OCI-LY1 (cell line): Measurements from ENCODE around the gene EVI2A.

Source experiments
- H2AFZ ChIP-seq: fragments of 200-600 bp; sonication (generic), shearing (Covaris generic); 2 replicates; pipeline ENCODE4 v1.6.0; 2014; ENCODE audit warnings: antibody characterized with exemption, mild to moderate bottlenecking, low read length
- H3F3A ChIP-seq: fragments of 200-600 bp; sonication (generic), shearing (Covaris generic); 2 replicates; pipeline ENCODE4 v1.6.0; 2014; ENCODE audit warnings: mild to moderate bottlenecking, antibody characterized with exemption, low read length, moderate library complexity; ENCODE audit not compliant: insufficient read depth
- H3K27ac ChIP-seq: fragments of 200-600 bp; sonication (generic); 2 replicates; pipeline ENCODE4 v1.5.1; 2014; ENCODE audit warnings: low read length, mixed run types, mild to moderate bottlenecking, low read depth; ENCODE audit not compliant: poor library complexity, severe bottlenecking
- H3K27me3 ChIP-seq: fragments of 200-600 bp; sonication (generic); 2 replicates; pipeline ENCODE4 v1.6.0; 2014; ENCODE audit warnings: antibody characterized with exemption, mild to moderate bottlenecking, low read length, moderate library complexity; ENCODE audit not compliant: insufficient read depth
- H3K36me3 ChIP-seq: fragments of 200-600 bp; sonication (generic); 2 replicates; pipeline ENCODE4 v1.6.1; 2014; ENCODE audit warnings: mild to moderate bottlenecking, antibody characterized with exemption, low read length, moderate library complexity, mixed read lengths; ENCODE audit not compliant: insufficient read depth
- H3K4me1 ChIP-seq: fragments of 200-600 bp; sonication (generic); 2 replicates; pipeline ENCODE4 v1.5.1; 2014; ENCODE audit warnings: mild to moderate bottlenecking, low read length, moderate library complexity; ENCODE audit not compliant: insufficient read depth, severe bottlenecking
- H3K4me2 ChIP-seq: fragments of 200-600 bp; sonication (generic), shearing (Covaris generic); 2 replicates; pipeline ENCODE4 v1.6.1; 2014; ENCODE audit warnings: low read length
- H3K4me3 ChIP-seq: fragments of 200-600 bp; sonication (generic); 2 replicates; pipeline ENCODE4 v1.5.1; 2014; ENCODE audit warnings: low read length, low read depth, mild to moderate bottlenecking, mixed read lengths; ENCODE audit not compliant: poor library complexity, severe bottlenecking
- H3K79me2 ChIP-seq: fragments of 200-600 bp; shearing (Covaris generic); 2 replicates; pipeline ENCODE4 v1.6.1; 2016; ENCODE audit warnings: mixed run types, low read length, mixed read lengths; ENCODE audit not compliant: insufficient read depth
- H3K9ac ChIP-seq: fragments of 200-600 bp; sonication (generic), shearing (Covaris generic); 2 replicates; pipeline ENCODE4 v1.6.1; 2014; ENCODE audit warnings: mild to moderate bottlenecking, low read length, mixed read lengths
- H3K9me2 ChIP-seq: fragments of 200-600 bp; sonication (generic), shearing (Covaris generic); 2 replicates; pipeline ENCODE4 v1.6.1; 2014; ENCODE audit warnings: low read depth, mild to moderate bottlenecking, low read length, mixed read lengths
- H3K9me3 ChIP-seq: fragments of 200-600 bp; shearing (Covaris generic); 2 replicates; pipeline ENCODE4 v1.6.1; 2014; ENCODE audit warnings: low read length, mixed read lengths
- H4K20me1 ChIP-seq: fragments of 200-600 bp; sonication (generic), shearing (Covaris generic); 2 replicates; pipeline ENCODE4 v1.6.0; 2016; ENCODE audit warnings: mild to moderate bottlenecking, low read length; ENCODE audit not compliant: insufficient read depth
- CTCF ChIP-seq: fragments of 200-600 bp; sonication (generic), shearing (Covaris generic); IDR thresholded peaks from 2 replicates; pipeline ENCODE4 v1.5.1; 2017; ENCODE audit warnings: mild to moderate bottlenecking, antibody characterized with exemption, low read length, moderate library complexity, mixed read lengths
- EZH2 ChIP-seq: fragments of 200-600 bp; sonication (generic), shearing (Covaris generic); IDR thresholded peaks from 2 replicates; pipeline ENCODE4 v1.8.0; 2017; ENCODE audit warnings: borderline replicate concordance, mixed run types, mild to moderate bottlenecking, antibody characterized with exemption, low read length, moderate library complexity, mixed read lengths

The EVI2A gene

GRCh38 chr17:31294820-31295488 lies 26.5 kb downstream of the EVI2A start:
- no peak for TF ChIP-seq EZH2
- no peak for TF ChIP-seq CTCF
- no peak overlapping the region for H3K4me3 ChIP-seq
- no peaks in the 10 kb centered on the region for H3F3A ChIP-seq
- H3K4me2 ChIP-seq = no peak overlapping the region
- no peak overlapping the region for H2AFZ ChIP-seq
- no peaks in the 10 kb centered on the region for H3K9me3 ChIP-seq
- no peaks in the 10 kb centered on the region for H3K36me3 ChIP-seq
- H3K4me1 ChIP-seq = peaks cover 5% of the 10 kb centered on the region
- H3K9me2 ChIP-seq = no peaks in the 10 kb centered on the region
- H3K79me2 ChIP-seq = no peaks in the 10 kb centered on the region
- H3K27me3 ChIP-seq = no peaks in the 10 kb centered on the region
- H3K27ac ChIP-seq = no peak overlapping the region
- H4K20me1 ChIP-seq = no peaks in the 10 kb centered on the region
- no peak overlapping the region for H3K9ac ChIP-seq

- Histone ChIP-seq H3K27me3 (no peaks in the 10 kb centered on the region), H3F3A (no peaks in the 10 kb centered on the region), H3K9me2 (no peaks in the 10 kb centered on the region), H3K36me3 (no peaks in the 10 kb centered on the region), H3K4me2 (no peak overlapping the region), H3K27ac (no peak overlapping the region), H3K79me2 (no peaks in the 10 kb centered on the region), H3K9ac (no peak overlapping the region), H3K4me3 (no peak overlapping the region), H3K4me1 (peaks cover 8% of the 10 kb centered on the region), H2AFZ (no peak overlapping the region), H4K20me1 (no peaks in the 10 kb centered on the region), H3K9me3 (no peaks in the 10 kb centered on the region)
- TF ChIP-seq EZH2 = no peak
- no peak for TF ChIP-seq CTCF
Measured at GRCh38 chr17:31294231-31294630, 27.2 kb downstream of the EVI2A start.

GRCh38 chr17:31293581-31293980 lies 27.8 kb downstream of the EVI2A start:
- Histone ChIP-seq H3K9ac (no peak overlapping the region), H3K9me3 (no peaks in the 10 kb centered on the region)

More at GRCh38 chr17:31293581-31293980, 27.8 kb downstream of the EVI2A start:
- TF ChIP-seq EZH2 (no peak), CTCF (no peak)
- no peaks in the 10 kb centered on the region for H3F3A ChIP-seq
- no peaks in the 10 kb centered on the region for H3K9me2 ChIP-seq
- no peaks in the 10 kb centered on the region for H4K20me1 ChIP-seq
- H3K4me1 ChIP-seq = peaks cover 8% of the 10 kb centered on the region
- no peaks in the 10 kb centered on the region for H3K27me3 ChIP-seq
- H3K79me2 ChIP-seq = no peaks in the 10 kb centered on the region
- H3K4me3 ChIP-seq = no peak overlapping the region
- no peaks in the 10 kb centered on the region for H3K36me3 ChIP-seq
- H2AFZ ChIP-seq = no peak overlapping the region
- no peak overlapping the region for H3K27ac ChIP-seq
- no peak overlapping the region for H3K4me2 ChIP-seq
